HUDEP-2 (cell line): ENCODE results near the gene BPIFA3.
"Not testable (repeated sequence)": the region's sequence is repeated elsewhere in the genome, so short reads cannot be mapped to it uniquely, and the experiment has no call there.

Experiments
- DNase-seq, 76 experiments: peaks; one replicate each; lab custom pipeline; 2025; ENCODE audit not compliant: unreplicated experiment in 76 of 76; lab: John Stamatoyannopoulos, UW

Gene BPIFA3

DNA sequence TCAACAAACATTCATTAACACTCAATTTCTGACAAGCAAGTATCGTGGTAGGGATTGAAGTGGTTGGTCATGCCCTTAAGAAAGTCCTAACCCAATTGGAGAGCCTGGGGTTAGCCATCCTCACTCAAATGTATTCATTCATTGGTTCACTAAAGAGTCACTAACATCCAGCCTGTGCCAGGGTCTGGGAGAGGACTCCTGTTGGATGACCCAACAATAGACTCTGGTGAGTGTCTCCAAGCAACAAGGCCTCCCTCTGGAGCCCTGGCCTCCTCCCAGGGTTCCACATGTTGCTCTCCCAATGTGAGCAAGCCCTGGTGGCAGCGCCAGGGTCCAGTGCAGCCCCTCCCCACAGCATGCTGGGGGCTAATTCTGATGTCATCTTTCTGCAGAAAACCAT lies at the start of gene BPIFA3:
Gene BPIFA3 (plus strand): TSS at position 301 of the 400 bp plus-strand sequence. CDS start 185 bp downstream, outside the sequence.
- DNase-seq: no peak

DNA sequence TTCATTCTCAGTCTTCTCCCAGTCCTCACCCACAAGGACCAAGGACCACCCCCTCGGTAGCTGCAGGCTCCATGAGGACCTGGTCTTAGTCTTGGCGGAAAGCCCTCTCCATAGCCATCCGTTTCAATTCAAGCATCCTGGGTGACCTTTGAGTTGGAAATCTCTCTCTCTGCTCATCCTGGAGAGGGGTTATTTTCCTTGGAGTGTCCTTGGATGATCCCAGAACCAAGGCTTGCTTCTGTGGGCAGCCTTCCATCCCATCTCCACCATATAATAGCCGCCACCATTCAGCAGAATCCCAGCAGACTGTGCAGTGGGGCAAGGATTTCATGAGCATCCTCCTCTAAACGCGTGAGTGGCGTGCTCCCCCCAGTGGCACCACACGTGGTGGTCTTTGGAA lies 49.3 kb upstream of the BPIFA3 start, which contains the start of gene BPIFA2:
Gene BPIFA2 (plus strand): TSS at position 301 of the 400 bp plus-strand sequence. CDS start 987 bp downstream, outside the sequence.
- DNase-seq: no peak

DNA sequence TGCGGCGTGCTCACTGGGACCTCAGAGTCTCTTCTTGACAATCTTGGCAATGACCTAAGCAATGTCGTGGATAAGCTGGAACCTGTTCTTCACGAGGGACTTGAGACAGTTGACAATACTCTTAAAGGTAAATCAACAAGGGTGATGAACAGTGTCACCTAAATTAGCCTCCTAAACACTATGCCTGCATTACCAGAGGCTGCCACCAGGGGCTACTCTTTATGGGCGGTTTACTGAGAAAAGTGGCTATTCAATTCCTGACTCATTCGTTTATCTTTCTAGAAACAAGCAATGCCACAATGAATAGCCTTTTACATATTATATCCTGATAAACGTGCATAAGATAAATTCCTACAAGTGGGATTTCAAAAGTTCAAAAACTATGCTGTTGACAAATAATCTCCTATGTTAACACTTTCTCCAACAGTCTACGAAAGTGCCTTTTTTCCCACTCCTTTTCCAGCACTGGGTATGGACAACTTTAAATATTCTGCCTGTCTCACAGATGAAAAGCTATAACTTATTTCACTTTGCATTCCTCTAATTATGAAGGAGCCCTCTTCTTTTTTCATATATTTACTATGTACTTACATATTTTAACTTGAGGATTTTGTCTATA lies 47.9 kb upstream of the BPIFA3 start:
- peak in 12 of 76 experiments; percentile 1 to 27 (median 6) for DNase-seq

DNA sequence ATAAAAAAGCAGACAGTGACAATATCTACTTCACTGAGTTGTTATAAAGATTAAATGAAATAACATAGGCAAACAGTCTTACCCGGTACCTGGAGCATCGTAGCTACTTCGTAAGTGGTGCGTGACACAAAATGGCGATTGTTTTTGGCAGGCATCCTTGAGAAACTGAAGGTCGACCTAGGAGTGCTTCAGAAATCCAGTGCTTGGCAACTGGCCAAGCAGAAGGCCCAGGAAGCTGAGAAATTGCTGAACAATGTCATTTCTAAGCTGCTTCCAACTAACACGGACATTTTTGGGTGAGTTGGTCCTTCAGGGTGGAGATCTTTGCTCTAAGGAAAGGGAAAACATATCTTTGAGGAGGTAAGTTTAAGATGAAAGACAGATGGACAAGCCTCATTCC lies 44.4 kb upstream of the BPIFA3 start:
- no peak for DNase-seq

DNA sequence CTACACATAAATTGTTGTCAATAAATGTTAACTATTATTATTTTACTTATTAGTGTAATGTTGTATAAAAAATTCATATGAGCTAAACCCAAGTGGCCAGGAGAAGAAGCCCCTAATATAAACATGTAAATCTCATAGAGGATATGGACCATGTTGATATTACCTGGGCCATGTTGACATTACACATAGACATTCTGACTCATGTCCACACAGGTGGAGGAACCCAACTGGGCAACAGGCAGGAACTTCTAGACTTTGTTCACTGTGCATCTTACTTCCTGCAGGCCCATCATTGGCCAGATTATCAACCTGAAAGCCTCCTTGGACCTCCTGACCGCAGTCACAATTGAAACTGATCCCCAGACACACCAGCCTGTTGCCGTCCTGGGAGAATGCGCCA lies 42.0 kb upstream of the BPIFA3 start:
- DNase-seq: no peak

DNA sequence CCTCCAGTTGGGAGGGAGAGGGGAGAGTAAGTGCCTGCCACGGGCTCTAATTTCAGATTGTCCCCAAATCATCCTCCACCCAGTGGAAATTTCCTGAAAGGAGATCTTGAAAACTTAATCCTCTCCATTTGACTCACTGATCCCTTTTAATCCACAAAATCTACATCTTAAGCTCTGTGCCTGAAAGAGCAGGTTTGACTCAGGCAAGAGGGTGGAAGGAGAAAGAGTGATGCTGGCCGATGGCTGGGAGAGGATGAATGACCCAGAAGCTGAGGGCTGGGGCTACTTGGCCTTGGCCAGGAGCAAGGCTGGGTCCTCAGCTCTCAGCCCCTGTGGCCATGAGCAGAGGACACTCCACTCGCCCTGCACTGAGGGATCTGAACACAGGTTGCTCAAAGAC lies 41.1 kb upstream of the BPIFA3 start:
- DNase-seq: no peak

- no peak for DNase-seq
Observed at GRCh38 chr20:33177866-33178265, 39.3 kb upstream of the BPIFA3 start.

GRCh38 chr20:33178726-33179125 lies 38.4 kb upstream of the BPIFA3 start:
- no peak for DNase-seq

- no peak for DNase-seq
Observed at GRCh38 chr20:33180169-33180568, 37.0 kb upstream of the BPIFA3 start.

DNA sequence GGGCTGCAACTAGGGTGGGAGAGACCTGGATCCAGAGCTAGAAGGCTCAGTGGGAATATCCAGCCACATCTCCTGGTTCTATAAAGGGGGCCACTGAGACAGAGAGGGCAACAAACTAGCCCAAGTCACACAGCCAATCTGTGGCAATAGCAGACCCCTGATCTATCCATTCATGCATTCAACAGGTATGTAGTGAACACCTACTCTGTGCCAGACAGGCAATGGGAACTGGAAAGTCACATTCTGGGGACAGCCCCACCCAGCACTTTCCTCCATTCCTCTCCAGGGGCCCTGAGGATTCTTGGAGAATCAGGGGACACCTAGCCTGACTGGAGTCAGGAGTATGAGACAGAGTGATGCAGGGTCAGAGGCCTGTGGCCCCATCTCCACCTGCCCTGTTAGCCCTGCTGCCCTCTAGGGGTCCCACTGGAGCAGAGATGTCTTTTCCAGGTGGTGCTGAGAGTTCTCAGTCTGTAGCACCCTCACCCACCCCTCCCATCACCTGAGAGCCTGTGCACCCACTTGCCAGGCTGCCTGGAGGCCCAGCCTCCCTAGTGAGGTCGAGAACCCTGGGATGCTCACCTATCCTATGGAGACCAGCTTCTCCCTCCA lies 35.6 kb upstream of the BPIFA3 start:
- DNase-seq: no peak

- no peak for DNase-seq
Observed at GRCh38 chr20:33183312-33183711, 33.8 kb upstream of the BPIFA3 start.

DNA sequence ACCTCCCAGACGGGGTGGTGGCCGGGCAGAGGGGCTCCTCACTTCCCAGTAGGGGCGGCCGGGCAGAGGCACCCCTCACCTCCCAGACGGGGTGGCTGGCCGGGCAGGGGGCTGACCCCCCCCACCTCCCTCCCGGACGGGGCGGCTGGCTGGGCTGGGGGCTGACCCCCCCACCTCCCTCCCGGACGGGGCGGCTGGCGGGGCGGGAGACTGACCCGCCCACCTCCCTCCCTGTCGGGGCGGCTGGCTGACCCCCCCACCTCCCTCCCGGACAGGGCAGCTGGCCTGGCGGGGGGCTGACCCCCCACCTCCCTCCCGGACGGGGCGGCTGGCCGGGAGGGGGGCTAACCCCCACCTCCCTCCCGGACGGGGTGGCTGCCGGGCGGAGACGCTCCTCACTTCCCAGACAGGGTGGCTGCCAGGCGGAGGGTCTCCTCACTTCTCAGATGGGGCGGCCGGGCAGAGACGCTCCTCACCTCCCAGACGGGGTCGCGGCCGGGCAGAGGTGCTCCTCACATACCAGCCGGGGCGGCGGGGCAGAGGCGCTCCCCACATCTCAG lies 32.0 kb upstream of the BPIFA3 start:
- DNase-seq: not testable (repeated sequence)

- no peak for DNase-seq
Observed at GRCh38 chr20:33187491-33187890, 29.7 kb upstream of the BPIFA3 start.

- DNase-seq: no peak
Observed at GRCh38 chr20:33188421-33188820, 28.7 kb upstream of the BPIFA3 start.

- no peak for DNase-seq
Observed at GRCh38 chr20:33191484-33191883, 25.7 kb upstream of the BPIFA3 start.

GRCh38 chr20:33191955-33192354 lies 25.2 kb upstream of the BPIFA3 start:
- DNase-seq: no peak

DNA sequence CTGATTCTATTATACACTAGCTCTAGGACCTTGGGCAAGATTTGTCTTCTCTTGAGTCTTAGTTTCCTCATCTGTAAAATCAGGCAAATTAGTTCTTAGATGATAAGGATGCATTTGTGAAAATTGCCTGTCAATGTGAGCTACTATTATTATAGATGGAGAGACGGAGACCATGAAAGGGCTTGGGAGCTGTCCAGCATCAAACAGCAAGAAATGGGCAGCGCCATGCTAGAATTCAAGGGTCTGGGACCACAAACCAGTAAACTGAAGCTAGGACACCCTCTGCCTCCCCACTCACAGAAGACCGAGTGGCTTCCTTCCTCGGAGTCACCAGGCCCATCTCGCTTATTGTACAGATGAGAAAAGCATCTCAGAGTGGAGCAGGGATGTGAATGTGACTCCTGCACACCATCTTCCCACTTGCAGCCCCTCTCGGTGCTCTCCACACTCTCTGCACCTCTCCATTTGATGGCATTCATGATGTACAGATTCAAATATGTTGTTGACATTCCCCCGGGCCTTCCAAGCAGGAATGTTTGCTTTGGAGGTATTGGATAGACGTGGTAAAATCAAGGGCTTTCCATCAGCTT lies 24.1 kb upstream of the BPIFA3 start:
- no peak for DNase-seq

GRCh38 chr20:33199026-33199425 lies 18.1 kb upstream of the BPIFA3 start:
- no peak for DNase-seq

GRCh38 chr20:33202451-33202850 lies 14.7 kb upstream of the BPIFA3 start:
- no peak for DNase-seq

- DNase-seq: no peak
Observed at GRCh38 chr20:33203444-33203843, 13.7 kb upstream of the BPIFA3 start.

- peak in 47 of 76 experiments; percentile 2 to 74 (median 29) for DNase-seq
Observed at GRCh38 chr20:33209789-33210188, 7.4 kb upstream of the BPIFA3 start.

- DNase-seq: no peak
Observed at GRCh38 chr20:33210371-33210770, 6.8 kb upstream of the BPIFA3 start.
